GM12878 (cell line): Measurements from ENCODE around the gene C16orf87. TPM values are rescaled to one million over a fixed set of nuclear protein-coding genes. Genes with fewer than 3 reads are reported as not detected.

Experiments used
- BCLAF1 ChIP-seq: fragments of 450-650 bp; IDR thresholded peaks from 2 replicates; pipeline ENCODE4 v1.6.1; 2017; ENCODE audit warnings: antibody characterized with exemption, mild to moderate bottlenecking, moderate library complexity
- FOS ChIP-seq: IDR thresholded peaks from 3 replicates; pipeline ENCODE4 v1.6.1; 2011; ENCODE audit warnings: borderline replicate concordance; ENCODE audit not compliant: insufficient read length; ENCODE audit errors: extremely low read depth
- HDAC2 ChIP-seq: fragments of 200-600 bp; sonication (generic); IDR thresholded peaks from 2 replicates; pipeline ENCODE4 v1.6.1; 2017
- JUND ChIP-seq: IDR thresholded peaks from 2 replicates; pipeline ENCODE4 v1.6.1; 2012; ENCODE audit warnings: low read depth, mild to moderate bottlenecking, low read length, improper control_type of control experiment, moderate library complexity
- MEF2B ChIP-seq: fragments of 450-650 bp; IDR thresholded peaks from 2 replicates; pipeline ENCODE4 v1.6.1; 2018; ENCODE audit warnings: mild to moderate bottlenecking, moderate library complexity; ENCODE audit not compliant: partially characterized antibody, poor library complexity, severe bottlenecking
- MTA3 ChIP-seq: IDR thresholded peaks from 2 replicates; pipeline ENCODE4 v1.6.1; 2012; ENCODE audit warnings: low read length, inconsistent platforms, borderline replicate concordance
- NKRF ChIP-seq: fragments of 450-650 bp; conservative IDR thresholded peaks from 2 replicates; pipeline ENCODE4 v1.6.1; 2017; ENCODE audit warnings: mild to moderate bottlenecking, moderate library complexity
- PAX5 ChIP-seq: IDR thresholded peaks from 2 replicates; pipeline ENCODE4 v1.6.1; 2011; ENCODE audit warnings: low read depth, low read length, borderline replicate concordance
- RAD21 ChIP-seq: IDR thresholded peaks from 2 replicates; pipeline ENCODE4 v1.6.1; 2011; ENCODE audit warnings: mild to moderate bottlenecking, low read depth, low read length, moderate library complexity; ENCODE audit not compliant: insufficient read depth
- RAD51 ChIP-seq: fragments of 450-650 bp; IDR thresholded peaks from 2 replicates; pipeline ENCODE4 v1.6.1; 2016; ENCODE audit warnings: moderate library complexity, mild to moderate bottlenecking, inconsistent platforms
- RELA ChIP-seq: fragments of 450-650 bp; IDR thresholded peaks from 2 replicates; pipeline ENCODE4 v1.8.0; 2014; ENCODE audit warnings: borderline replicate concordance; ENCODE audit not compliant: partially characterized antibody
- SMAD5 ChIP-seq: IDR thresholded peaks from 2 replicates; pipeline ENCODE4 v1.6.1; 2016; ENCODE audit warnings: antibody characterized with exemption, low read depth
- SMC3 ChIP-seq: IDR thresholded peaks from 2 replicates; pipeline ENCODE4 v1.6.1; 2011; ENCODE audit warnings: low read length, improper control_type of control experiment, borderline replicate concordance
- SPI1 ChIP-seq: IDR thresholded peaks from 2 replicates; pipeline ENCODE4 v1.6.1; 2011; ENCODE audit warnings: low read depth, mild to moderate bottlenecking, low read length, moderate library complexity, borderline replicate concordance; ENCODE audit not compliant: insufficient read depth
- TAF1 ChIP-seq: IDR thresholded peaks from 2 replicates; pipeline ENCODE4 v1.6.1; 2011; ENCODE audit warnings: mild to moderate bottlenecking, low read depth, low read length, borderline replicate concordance
- TCF3 ChIP-seq: IDR thresholded peaks from 2 replicates; pipeline ENCODE4 v1.6.1; 2012; ENCODE audit warnings: low read depth, mild to moderate bottlenecking, low read length, borderline replicate concordance; ENCODE audit not compliant: insufficient read depth
- TCF7 ChIP-seq: IDR thresholded peaks from 2 replicates; pipeline ENCODE4 v1.6.1; 2014; ENCODE audit warnings: antibody characterized with exemption, borderline replicate concordance
- USF1 ChIP-seq: IDR thresholded peaks from 2 replicates; pipeline ENCODE4 v1.6.1; 2011; ENCODE audit warnings: borderline replicate concordance, low read depth, mild to moderate bottlenecking, moderate library complexity, mixed read lengths, low read length; ENCODE audit not compliant: insufficient read depth; ENCODE audit errors: extremely low read length
- ZBTB4 ChIP-seq: fragments of 450-650 bp; formaldehyde crosslinking; IDR thresholded peaks from 2 replicates; pipeline ENCODE4 v1.4.0; 2022; ENCODE audit warnings: mild to moderate bottlenecking, moderate library complexity
- ZNF207 ChIP-seq: fragments of 450-650 bp; IDR thresholded peaks from 2 replicates; pipeline ENCODE4 v1.6.1; 2014; ENCODE audit warnings: antibody characterized with exemption, mild to moderate bottlenecking, borderline replicate concordance
- polyA plus RNA-seq, 11 experiments: library from polyadenylated mRNA; depleted of rRNA in 4 of 11; unstranded in 6 of 11; stranded (reverse) in 5 of 11; fragments of >200 nt; fragmentation: Nextera tagmentation in 4 of 11; fragmentation: Illumina TruSeq in 1 of 11; extraction: Ambion mirVana in 4 of 11; extraction: Trizol in 1 of 11; gene quantifications; 1 replicate in 1 of 11; 2 replicates in 10 of 11; pipeline versions ENCODE4 v1.2.1 to v1.2.3, GENCODE V29; 2011 to 2016; ENCODE audit warnings: inconsistent platforms in 2 of 11, missing spikeins in 2 of 11, low read depth in 1 of 11
- total RNA-seq, 4 experiments: library from RNA; depleted of rRNA in 3 of 4; stranded (reverse); fragments of >200 nt in 3 of 4; fragmentation: Illumina TruSeq in 1 of 4; extraction: Trizol in 1 of 4; gene quantifications; 2 replicates each; pipeline versions ENCODE4 v1.2.1 to v1.2.3, GENCODE V29; 2013 to 2021

C16orf87 gene
- total and polyA plus RNA-seq, 10 of the 15 experiments (the other 5 are each of a cell fraction or from before 2014, with no cell fraction given): 18.4 to 72.6 (median 31.0) TPM

GRCh38 chr16:46789499-46790414, 41.2 kb downstream of the C16orf87 start (continued):
- TF ChIP-seq RAD21: no peak
- TF ChIP-seq TCF7: no peak
- peak; percentile 41; the same call in 1 of the 2 replicates for TF ChIP-seq TAF1
- no peak for TF ChIP-seq HDAC2
- no peak for TF ChIP-seq SMC3
- TF ChIP-seq RAD51: no peak
- peak; percentile 45; the same call in 1 of the 2 replicates for TF ChIP-seq PAX5
- peak; percentile 87 for TF ChIP-seq TCF3
- no peak for TF ChIP-seq SPI1
- peak; percentile 80 for TF ChIP-seq RELA
- peak; percentile 70; the same call in 1 of the 2 replicates for TF ChIP-seq NKRF
- no peak for TF ChIP-seq SMAD5
- no peak; the same call in 1 of the 2 replicates for TF ChIP-seq ZNF207
- no peak for TF ChIP-seq ZBTB4 (CRISPR knock-in tag)
- TF ChIP-seq FOS: no peak
- TF ChIP-seq MTA3: no peak; the same call in 1 of the 2 replicates
- TF ChIP-seq JUND: no peak
- TF ChIP-seq USF1: no peak
- TF ChIP-seq MEF2B: peak; percentile 36
- TF ChIP-seq BCLAF1: no peak
